ENCODE measurements around the gene VPS29.

VPS29 gene

DNA sequence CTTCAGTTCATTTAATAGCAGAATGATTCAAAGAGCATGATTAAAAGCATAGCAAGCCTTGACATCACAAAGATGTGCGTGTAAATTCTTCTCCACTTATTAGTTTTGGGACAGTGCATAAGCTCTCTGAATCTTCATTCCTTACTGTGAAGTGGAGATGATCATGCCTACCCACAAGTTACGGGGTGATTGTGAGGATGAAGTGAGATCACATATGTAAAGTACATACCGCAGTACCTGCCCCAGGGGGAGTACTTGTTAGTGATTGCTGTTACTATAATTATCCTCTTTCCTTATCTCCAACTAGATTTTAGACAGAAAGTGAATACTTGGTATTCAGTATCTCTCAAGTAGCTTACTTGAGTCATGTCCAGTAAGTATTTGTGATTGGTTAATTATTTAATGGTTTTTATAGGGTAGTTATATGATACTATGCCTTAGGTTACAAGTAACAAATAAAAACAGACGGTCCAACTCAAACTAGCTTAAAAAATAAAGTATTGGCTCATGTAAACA lies 6.2 kb upstream of the VPS29 start:
- ChIA-PET POLR2A (no interaction called here), CTCF (interaction anchor here (1.0 to 14.5 kb wide), 5 partner anchors 10 to 94 kb away, joined by 3 to 176 read pairs (median 8); partner anchors contain the start of gene FAM216A)
- DNase-seq (ENCODE audit: extremely low spot score), result no peak
- TF ChIP-seq CTCF (IDR thresholded peaks at IDR 0.05; ENCODE audit: control extremely low read depth, extremely low read depth, low read depth, missing control alignments), result no peak

GRCh38 chr12:110505332-110505731 lies 3.4 kb upstream of the VPS29 start:
- no peak for DNase-seq (ENCODE audit: extremely low spot score)
- ChIA-PET POLR2A (no interaction called here), CTCF (interaction anchor here (1.0 to 7.0 kb wide), 2 partner anchors 8 to 96 kb away, joined by 4 to 39 read pairs; no protein-coding TSS in a partner anchor)
- no peak for TF ChIP-seq CTCF (IDR thresholded peaks at IDR 0.05; ENCODE audit: control extremely low read depth, extremely low read depth, low read depth, missing control alignments)

- POLR2A ChIA-PET, result no interaction called here
- CTCF ChIA-PET, result interaction anchor here (0.8 to 7.0 kb wide), 7 partner anchors 10 to 384 kb away, joined by 3 to 39 read pairs (median 3); partner anchors contain the start of gene ARPC3
- DNase-seq (ENCODE audit: extremely low spot score), result no peak
- no peak for TF ChIP-seq CTCF (IDR thresholded peaks at IDR 0.05; ENCODE audit: control extremely low read depth, extremely low read depth, low read depth, missing control alignments)
Measured at GRCh38 chr12:110503432-110503831, 1.5 kb upstream of the VPS29 start.

GRCh38 chr12:110501399-110501751 lies 536 bp downstream of the VPS29 start:
- CTCF ChIA-PET, result interaction anchor here (1.0 to 7.0 kb wide), 7 partner anchors 8 to 100 kb away, joined by 3 to 39 read pairs (median 4); partner anchors contain the start of genes ARPC3, FAM216A and GPN3
- POLR2A ChIA-PET, result no interaction called here
- DNase-seq (ENCODE audit: extremely low spot score), result peak; percentile 38
- TF ChIP-seq CTCF (IDR thresholded peaks at IDR 0.05; ENCODE audit: control extremely low read depth, extremely low read depth, low read depth, missing control alignments), result no peak

- DNase-seq (ENCODE audit: extremely low spot score), result no peak
- ChIA-PET POLR2A (no interaction called here), CTCF (interaction anchor here (1.0 to 7.0 kb wide), 5 partner anchors 10 to 110 kb away, joined by 3 to 39 read pairs (median 8); partner anchors contain the start of genes FAM216A and GPN3)
- TF ChIP-seq CTCF (IDR thresholded peaks at IDR 0.05; ENCODE audit: control extremely low read depth, extremely low read depth, low read depth, missing control alignments), result no peak
Measured at GRCh38 chr12:110498984-110499706, 2.8 kb downstream of the VPS29 start.

GRCh38 chr12:110475426-110475825 lies 26.5 kb downstream of the VPS29 start:
- DNase-seq (ENCODE audit: extremely low spot score), result no peak
- TF ChIP-seq CTCF (IDR thresholded peaks at IDR 0.05; ENCODE audit: control extremely low read depth, extremely low read depth, low read depth, missing control alignments), result no peak
- ChIA-PET CTCF (interaction anchor here (0.8 to 2.9 kb wide), 2 partner anchors 8 to 25 kb away, joined by 3 to 7 read pairs; partner anchors contain the start of gene ARPC3), POLR2A (interaction anchor here (0.6 kb wide), 2 partner anchors 183 to 354 kb away, joined by 3 read pairs; no protein-coding TSS in a partner anchor)

Data from GM10248 (cell line).